K562 (cell line): Measurements from ENCODE around the gene KDM5D. TPM values are rescaled to one million over a fixed set of nuclear protein-coding genes. Genes with fewer than 3 reads are reported as not detected.

Source experiments
- ATAC-seq: fragments of 200-7000 bp; cut with Tn5 transposase; 3 replicates; pipeline ENCODE4 v1.9.1; 2020; ENCODE audit warnings: moderate library complexity
- BruUV-seq: library from RNA; stranded (reverse); fragments of 400-500 nt; replicated peaks from 2 replicates; lab custom pipeline; 2021; lab: Mats Ljungman, UMichigan
- CTCF ChIA-PET: fragments of 300-600 bp; formaldehyde crosslinking; extraction: SDS; loops from one replicate; lab custom pipeline; 2021; ENCODE audit warnings: low intra/inter-chr PET ratio; lab: Yijun Ruan, JAX
- POLR2A ChIA-PET: fragments of 300-600, 350-650 bp; sonication (Branson Sonifier 250); formaldehyde crosslinking; extraction: SDS; loops from one replicate; lab custom pipeline; 2021; ENCODE audit warnings: antibody characterized with exemption, inconsistent platforms; lab: Yijun Ruan, JAX
- DNase-seq, 4 experiments: peaks; one replicate each; pipeline versions ENCODE4 v3.0.0 to v3.0.0-alpha.2; 2011 to 2018; ENCODE audit warnings: low spot score in 3 of 4, mixed read lengths in 3 of 4; ENCODE audit errors: extremely low read depth in 1 of 4
- FAIRE-seq: peaks from 2 replicates; lab custom pipeline; 2011; peaks lifted over from hg19 to GRCh38; lab: Jason Lieb, UNC
- H2AFZ ChIP-seq: 2 replicates; pipeline ENCODE4 v1.6.0; 2011; ENCODE audit warnings: low read depth, low read length, control low read depth, inconsistent platforms
- H3K27ac ChIP-seq: fragments of 200-600 bp; 3 replicates; pipeline ENCODE4 v1.8.0; 2011; ENCODE audit warnings: low read depth, mild to moderate bottlenecking, control low read depth, inconsistent platforms, low read length, moderate library complexity, mixed read lengths; ENCODE audit errors: extremely low read depth
- H3K27me3 ChIP-seq, 2 experiments: fragments of 300-600 bp in 1 of 2; 2 replicates in 1 of 2; 3 replicates in 1 of 2; pipeline versions ENCODE4 v1.6.0 to v1.8.0; 2011; ENCODE audit warnings: inconsistent platforms in 2 of 2, low read length in 2 of 2, mild to moderate bottlenecking in 1 of 2, mixed read lengths in 1 of 2, moderate library complexity in 1 of 2; ENCODE audit not compliant: control insufficient read depth in 2 of 2, insufficient read depth in 2 of 2
- H3K36me3 ChIP-seq: fragments of 300-600 bp; 3 replicates; pipeline ENCODE4 v1.8.0; 2011; ENCODE audit warnings: mild to moderate bottlenecking, low read length, inconsistent platforms; ENCODE audit not compliant: control insufficient read depth, insufficient read depth
- H3K4me1 ChIP-seq, 2 experiments: fragments of 200-600 bp in 1 of 2; replicated peaks in 1 of 2; 2 replicates in 1 of 2; 3 replicates in 1 of 2; pipeline versions ENCODE4 v1.5.1 to v1.8.0; 2011; ENCODE audit warnings: inconsistent platforms in 2 of 2, low read length in 2 of 2, mild to moderate bottlenecking in 1 of 2, mixed read lengths in 1 of 2, moderate library complexity in 1 of 2; ENCODE audit not compliant: control insufficient read depth in 2 of 2, insufficient read depth in 2 of 2
- H3K4me2 ChIP-seq: 2 replicates; pipeline ENCODE4 v1.6.1; 2011; ENCODE audit warnings: low read length, control low read depth, inconsistent platforms, mixed read lengths; ENCODE audit not compliant: insufficient read depth
- H3K4me3 ChIP-seq: fragments of 200-600 bp; sonication (generic), shearing (Covaris generic); 2 replicates; pipeline ENCODE4 v1.5.1; 2016; ENCODE audit warnings: control low read depth, inconsistent platforms
- H3K79me2 ChIP-seq: fragments of 200-600 bp; 3 replicates; pipeline ENCODE4 v1.8.0; 2011; ENCODE audit warnings: low read length, inconsistent platforms; ENCODE audit not compliant: control insufficient read depth, insufficient read depth
- H3K9ac ChIP-seq, 2 experiments: 2 replicates each; pipeline versions ENCODE4 v1.6.0 to v1.6.1; 2011; ENCODE audit warnings: low read depth in 2 of 2, low read length in 2 of 2, control low read depth in 1 of 2, inconsistent platforms in 1 of 2, mild to moderate bottlenecking in 1 of 2, mixed read lengths in 1 of 2; ENCODE audit not compliant: insufficient read depth in 1 of 2
- H3K9me1 ChIP-seq: one replicate; pipeline ENCODE4 v1.6.0; 2011; ENCODE audit warnings: inconsistent platforms, mild to moderate bottlenecking, low read length, moderate library complexity; ENCODE audit not compliant: control insufficient read depth, insufficient read depth
- H3K9me3 ChIP-seq: replicated peaks from 2 replicates; pipeline ENCODE4 v1.5.1; 2011; ENCODE audit warnings: low read depth, low read length, inconsistent platforms; ENCODE audit not compliant: control insufficient read depth, insufficient read depth
- H4K20me1 ChIP-seq: replicated peaks from 2 replicates; pipeline ENCODE4 v1.6.1; 2011; ENCODE audit warnings: low read length, inconsistent platforms, mixed read lengths; ENCODE audit not compliant: control insufficient read depth, insufficient read depth
- HNRNPK ChIP-seq: fragments of 200-400 bp; formaldehyde crosslinking; IDR thresholded peaks from one replicate; pipeline ENCODE4 v1.6.1; 2018; ENCODE audit warnings: mild to moderate bottlenecking, low read depth, low read length; ENCODE audit not compliant: poor library complexity, severe bottlenecking
- HNRNPLL ChIP-seq: fragments of 200-400 bp; formaldehyde crosslinking; IDR thresholded peaks from 2 replicates; pipeline ENCODE4 v1.6.1; 2017; ENCODE audit warnings: low read length, low read depth, mild to moderate bottlenecking; ENCODE audit not compliant: poor library complexity, severe bottlenecking
- KLF1 ChIP-seq: fragments of 450-650 bp; IDR thresholded peaks from 2 replicates; pipeline ENCODE4 v1.6.1; 2016; ENCODE audit warnings: missing genetic modification characterization, missing compliant biosample characterization
- NONO ChIP-seq, 2 experiments: fragments of 200-400 bp in 1 of 2; fragments of 450-650 bp in 1 of 2; formaldehyde crosslinking in 1 of 2; IDR thresholded peaks; 2 replicates each; pipeline ENCODE4 v1.6.1; 2017; ENCODE audit warnings: low read depth in 2 of 2, mild to moderate bottlenecking in 2 of 2, moderate library complexity in 2 of 2, low read length in 1 of 2
- NR2F6 ChIP-seq: fragments of 450-650 bp; formaldehyde crosslinking; IDR thresholded peaks from 2 replicates; pipeline ENCODE4 v1.4.0; 2020; ENCODE audit warnings: mild to moderate bottlenecking
- RNF219 ChIP-seq: fragments of 250-450 bp; sonication (Bioruptor Pico); IDR thresholded peaks from 2 replicates; pipeline ENCODE4 v1.5.0; 2022; ENCODE audit warnings: mild to moderate bottlenecking
- TAF9B ChIP-seq: fragments of 450-650 bp; IDR thresholded peaks from 2 replicates; pipeline ENCODE4 v1.6.1; 2018; ENCODE audit warnings: mild to moderate bottlenecking; ENCODE audit not compliant: partially characterized antibody
- TARDBP ChIP-seq: fragments of 450-650 bp; IDR thresholded peaks from 2 replicates; pipeline ENCODE4 v1.6.1; 2016
- U2AF2 ChIP-seq: fragments of 200-400 bp; formaldehyde crosslinking; optimal IDR thresholded peaks from 2 replicates; pipeline ENCODE3; 2017; ENCODE audit warnings: low read depth, mild to moderate bottlenecking, low read length
- XRCC5 ChIP-seq: fragments of 200-400 bp; formaldehyde crosslinking; IDR thresholded peaks from 2 replicates; pipeline ENCODE4 v1.6.1; 2017; ENCODE audit warnings: low read depth, mild to moderate bottlenecking, low read length
- YBX1 ChIP-seq: fragments of 450-650 bp; IDR thresholded peaks from 2 replicates; pipeline ENCODE4 v1.7.1; 2016; ENCODE audit warnings: mild to moderate bottlenecking
- ZBTB2 ChIP-seq: fragments of 450-650 bp; IDR thresholded peaks from 2 replicates; pipeline ENCODE4 v1.6.1; 2016; ENCODE audit warnings: antibody characterized with exemption
- ZNF174 ChIP-seq: fragments of 250-450 bp; sonication (Bioruptor Pico); IDR thresholded peaks from 2 replicates; pipeline ENCODE4 v1.4.0; 2020; ENCODE audit warnings: mild to moderate bottlenecking
- ZNF347 ChIP-seq: fragments of 450-650 bp; formaldehyde crosslinking; IDR thresholded peaks from 2 replicates; pipeline ENCODE4 v1.4.0; 2020; ENCODE audit warnings: low read depth, mild to moderate bottlenecking, moderate library complexity
- ZNF589 ChIP-seq: fragments of 200-800 bp; sonication (Bioruptor generic); IDR thresholded peaks from 2 replicates; pipeline ENCODE4 v1.6.1; 2016; ENCODE audit warnings: low read depth, missing genetic modification characterization, missing compliant biosample characterization
- ZNF76 ChIP-seq: fragments of 250-450 bp; sonication (Bioruptor Pico); IDR thresholded peaks from 2 replicates; pipeline ENCODE4 v1.4.0; 2020; ENCODE audit warnings: mild to moderate bottlenecking, moderate library complexity, borderline replicate concordance
- in situ Hi-C: fragments of 300-500 bp; cut with MboI; formaldehyde crosslinking; loops from 4 replicates; pipeline ENCODE4 v1.15.0; 2018; ENCODE audit warnings: inconsistent platforms, mixed read lengths
- intact Hi-C: fragments of 100-400 bp; cut with micrococcal nuclease; formaldehyde crosslinking; loops from 2 replicates; pipeline ENCODE4 v1.14.2; 2022
- polyA plus RNA-seq, 8 experiments: library from polyadenylated mRNA; depleted of rRNA in 4 of 8; stranded (reverse) in 5 of 8; unstranded in 3 of 8; fragments of >200 nt; fragmentation: Nextera tagmentation in 2 of 8; fragmentation: Illumina TruSeq in 1 of 8; extraction: Ambion mirVana in 2 of 8; extraction: Trizol in 1 of 8; gene quantifications; 2 replicates each; pipeline versions ENCODE4 v1.2.1 to v1.2.3, GENCODE V29; 2011 to 2014; ENCODE audit warnings: inconsistent platforms in 1 of 8, missing spikeins in 1 of 8
- total RNA-seq, 7 experiments: library from RNA; depleted of rRNA in 6 of 7; stranded (reverse); fragments of >200 nt in 6 of 7; fragmentation: Illumina TruSeq in 2 of 7; extraction: Trizol in 2 of 7; gene quantifications; 2 replicates each; pipeline versions ENCODE4 v1.2.1 to v1.2.3, GENCODE V29; 2011 to 2021; ENCODE audit warnings: low replicate concordance in 1 of 7
- TF ChIP-seq, protein P1 (sequence below), 2 experiments: IDR thresholded peaks; 2 replicates each; pipeline ENCODE4 v1.6.1; 2011; ENCODE audit warnings: borderline replicate concordance in 1 of 2, control low read depth in 1 of 2, low read depth in 1 of 2, low read length in 1 of 2, mild to moderate bottlenecking in 1 of 2, mixed read lengths in 1 of 2, moderate library complexity in 1 of 2; ENCODE audit not compliant: insufficient read depth in 1 of 2, insufficient read length in 1 of 2, poor library complexity in 1 of 2, severe bottlenecking in 1 of 2; ENCODE audit errors: extremely low read depth in 1 of 2
- TF ChIP-seq, protein P2 (sequence below): sonication (generic); formaldehyde crosslinking; IDR thresholded peaks from 2 replicates; pipeline ENCODE4 v1.4.0; 2020; ENCODE audit warnings: mild to moderate bottlenecking, missing genetic modification reagents

The KDM5D gene
- total and polyA plus RNA-seq, 9 of the 15 experiments (the other 6 are each of a cell fraction or from before 2014, with no cell fraction given), result 0.27 TPM; not detected in 8

GRCh38 chrY:19698495-19698894 lies 46.0 kb downstream of the KDM5D start:
- intact Hi-C loops (no loop called here), in situ Hi-C loops (no loop called here)
- ChIA-PET POLR2A (no interaction called here), CTCF (no interaction called here)
- H3K36me3 ChIP-seq, result no peaks in the 10 kb centered on the region
- no peak overlapping the region for H2AFZ ChIP-seq
- no peak overlapping the region for H3K9ac ChIP-seq
- no peak overlapping the region for H3K4me3 ChIP-seq
- no peaks in the 10 kb centered on the region for H3K9me1 ChIP-seq
- ATAC-seq (no peak), FAIRE-seq (no peak), DNase-seq (no peak)
- no peaks in the 10 kb centered on the region for H3K4me1 ChIP-seq
- H3K27ac ChIP-seq, result no peak overlapping the region
- H3K27me3 ChIP-seq, result no peaks in the 10 kb centered on the region
- no TSS peak for BruUV-seq
- no peaks in the 10 kb centered on the region for H3K79me2 ChIP-seq
- no peaks in the 10 kb centered on the region for H4K20me1 ChIP-seq
- H3K9me3 ChIP-seq, result no peaks in the 10 kb centered on the region
- H3K4me2 ChIP-seq, result no peak overlapping the region
- TF ChIP-seq NONO (IDR thresholded peaks at IDR 0.05; ENCODE audit: low read depth in 2 of 2, low read length in 1 of 2), result no peak
- no peak for TF ChIP-seq HNRNPK
- TF ChIP-seq KLF1 (tag), result no peak
- no peak for TF ChIP-seq ZNF589 (CRISPR knock-in tag)
- TF ChIP-seq ZNF347 (CRISPR knock-in tag), result no peak
- TF ChIP-seq YBX1, result no peak
- TF ChIP-seq, protein P1, sequence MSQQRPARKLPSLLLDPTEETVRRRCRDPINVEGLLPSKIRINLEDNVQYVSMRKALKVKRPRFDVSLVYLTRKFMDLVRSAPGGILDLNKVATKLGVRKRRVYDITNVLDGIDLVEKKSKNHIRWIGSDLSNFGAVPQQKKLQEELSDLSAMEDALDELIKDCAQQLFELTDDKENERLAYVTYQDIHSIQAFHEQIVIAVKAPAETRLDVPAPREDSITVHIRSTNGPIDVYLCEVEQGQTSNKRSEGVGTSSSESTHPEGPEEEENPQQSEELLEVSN (IDR thresholded peaks at IDR 0.05; ENCODE audit: borderline replicate concordance in 1 of 2, extremely low read depth in 1 of 2, insufficient read depth in 1 of 2, insufficient read length in 1 of 2, low read depth in 1 of 2, low read length in 1 of 2, poor library complexity in 1 of 2, severe bottlenecking in 1 of 2), result no peak
- TF ChIP-seq U2AF2, result no peak
- no peak for TF ChIP-seq ZNF174
- TF ChIP-seq, protein P2, sequence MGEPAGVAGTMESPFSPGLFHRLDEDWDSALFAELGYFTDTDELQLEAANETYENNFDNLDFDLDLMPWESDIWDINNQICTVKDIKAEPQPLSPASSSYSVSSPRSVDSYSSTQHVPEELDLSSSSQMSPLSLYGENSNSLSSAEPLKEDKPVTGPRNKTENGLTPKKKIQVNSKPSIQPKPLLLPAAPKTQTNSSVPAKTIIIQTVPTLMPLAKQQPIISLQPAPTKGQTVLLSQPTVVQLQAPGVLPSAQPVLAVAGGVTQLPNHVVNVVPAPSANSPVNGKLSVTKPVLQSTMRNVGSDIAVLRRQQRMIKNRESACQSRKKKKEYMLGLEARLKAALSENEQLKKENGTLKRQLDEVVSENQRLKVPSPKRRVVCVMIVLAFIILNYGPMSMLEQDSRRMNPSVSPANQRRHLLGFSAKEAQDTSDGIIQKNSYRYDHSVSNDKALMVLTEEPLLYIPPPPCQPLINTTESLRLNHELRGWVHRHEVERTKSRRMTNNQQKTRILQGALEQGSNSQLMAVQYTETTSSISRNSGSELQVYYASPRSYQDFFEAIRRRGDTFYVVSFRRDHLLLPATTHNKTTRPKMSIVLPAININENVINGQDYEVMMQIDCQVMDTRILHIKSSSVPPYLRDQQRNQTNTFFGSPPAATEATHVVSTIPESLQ (CRISPR knock-in tag), result no peak
- no peak for TF ChIP-seq XRCC5
- no peak for TF ChIP-seq HNRNPLL
- TF ChIP-seq ZBTB2, result no peak
- no peak for TF ChIP-seq TAF9B
- no peak for TF ChIP-seq NR2F6 (CRISPR knock-in tag)
- no peak for TF ChIP-seq TARDBP
- no peak for TF ChIP-seq ZNF76 (CRISPR knock-in tag)
- TF ChIP-seq RNF219 (CRISPR knock-in tag), result no peak
